GM21737 (cell line): ENCODE data around the gene CFAP92.

Experiments
- ATAC-seq: cut with Tn5 transposase; IDR thresholded peaks from one replicate; pipeline ENCODE4 v1.9.1; 2021; ENCODE audit warnings: mild to moderate bottlenecking, moderate library complexity; ENCODE audit not compliant: unreplicated experiment

The CFAP92 gene

DNA sequence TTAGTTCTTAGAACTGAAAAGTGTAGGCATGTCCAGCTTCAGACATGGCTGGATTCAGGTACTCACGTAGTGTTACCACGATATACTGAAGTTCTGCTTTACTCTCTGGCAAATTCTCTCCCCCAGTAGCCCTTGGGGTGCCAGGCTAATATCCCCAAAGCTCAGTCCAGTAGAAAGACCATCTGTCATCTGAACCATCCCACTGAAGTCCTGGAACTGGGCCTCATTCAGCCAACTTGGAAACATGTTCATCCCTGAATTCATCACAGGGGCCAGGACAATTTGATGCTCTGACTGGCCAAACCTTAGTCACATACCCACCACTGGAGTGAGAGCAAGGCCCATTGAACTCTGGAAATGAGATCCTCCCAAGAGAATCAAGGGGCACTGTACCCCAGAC lies 15.4 kb upstream of the CFAP92 start:
- no peak for ATAC-seq

DNA sequence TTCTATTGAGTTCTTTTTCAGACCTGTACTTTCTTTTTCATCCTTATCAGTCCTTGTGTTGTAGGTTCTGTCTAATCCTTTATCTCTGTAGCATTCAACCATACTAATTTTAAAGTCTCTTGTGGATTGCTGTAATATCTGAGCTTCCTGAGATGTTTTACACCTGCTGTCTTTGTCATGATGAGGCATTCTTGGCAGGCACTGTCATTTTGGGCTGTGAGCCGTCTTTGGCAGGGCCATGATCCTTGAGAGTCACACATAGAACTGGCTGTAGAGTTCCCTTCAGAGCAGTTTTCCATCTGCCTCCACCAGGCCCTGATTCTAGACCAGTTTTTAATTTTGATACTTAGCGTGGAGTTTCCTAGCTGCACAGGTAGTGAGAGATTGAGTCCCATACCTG lies 13.9 kb upstream of the CFAP92 start:
- ATAC-seq, result no peak

DNA sequence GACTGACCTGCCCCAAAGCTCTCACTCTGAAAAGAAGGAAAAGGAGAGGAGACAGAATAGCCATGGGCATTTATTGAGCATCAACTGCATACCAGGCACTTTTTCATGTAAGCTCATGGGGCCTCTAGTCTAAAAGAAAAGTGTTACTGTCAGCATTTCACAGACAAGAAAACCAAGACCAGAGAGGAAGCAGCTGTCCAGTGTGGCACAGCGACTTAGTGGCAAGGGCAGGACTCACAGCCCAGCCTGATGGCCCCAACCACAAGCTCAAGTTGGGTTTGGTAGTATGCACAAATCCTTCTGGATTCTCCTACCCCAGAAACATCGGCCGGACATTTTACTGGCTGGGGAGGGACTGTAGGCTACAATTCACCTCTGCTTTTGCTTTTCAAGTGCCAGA lies 13.0 kb upstream of the CFAP92 start:
- no peak for ATAC-seq

- ATAC-seq, result no peak
Measured at GRCh38 chr3:129005526-129006303, 11.8 kb upstream of the CFAP92 start.

GRCh38 chr3:129004639-129005295 lies 10.9 kb upstream of the CFAP92 start:
- no peak for ATAC-seq

- ATAC-seq, result no peak
Measured at GRCh38 chr3:129003578-129004112, 9.8 kb upstream of the CFAP92 start.

- ATAC-seq, result no peak
Measured at GRCh38 chr3:129002573-129003569, 9.0 kb upstream of the CFAP92 start.

- ATAC-seq, result no peak
Measured at GRCh38 chr3:129001806-129002572, 8.1 kb upstream of the CFAP92 start.

- no peak for ATAC-seq
Measured at GRCh38 chr3:129001101-129001805, 7.4 kb upstream of the CFAP92 start, which contains the start of gene EFCC1. Gene EFCC1, plus strand, starts transcription at chr3:129001304. Its CDS starts 325 bp downstream, at chr3:129001629.

- no peak for ATAC-seq
Measured at GRCh38 chr3:129000742-129001100, 6.8 kb upstream of the CFAP92 start.

- ATAC-seq, result no peak
Measured at GRCh38 chr3:128999102-128999501, 5.2 kb upstream of the CFAP92 start.

DNA sequence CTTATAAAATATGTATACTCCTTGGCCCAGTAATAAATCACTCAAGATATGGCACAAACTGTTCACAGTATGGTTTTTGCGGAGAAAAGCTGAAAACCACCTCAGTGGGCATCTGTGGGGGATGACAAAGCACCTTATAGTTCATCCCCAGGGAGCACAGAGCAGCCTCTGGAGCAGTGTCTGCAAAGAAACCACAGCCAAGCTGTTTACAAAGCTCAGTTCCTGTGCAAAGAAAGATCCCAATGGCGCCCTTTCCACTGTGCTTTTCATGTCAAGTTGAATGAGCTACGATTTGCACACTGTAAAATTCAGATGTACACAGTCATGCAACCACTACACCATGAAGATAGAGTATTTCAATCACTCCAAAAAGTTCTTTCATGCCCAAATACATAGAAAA lies 4.7 kb upstream of the CFAP92 start:
- ATAC-seq, result no peak

DNA sequence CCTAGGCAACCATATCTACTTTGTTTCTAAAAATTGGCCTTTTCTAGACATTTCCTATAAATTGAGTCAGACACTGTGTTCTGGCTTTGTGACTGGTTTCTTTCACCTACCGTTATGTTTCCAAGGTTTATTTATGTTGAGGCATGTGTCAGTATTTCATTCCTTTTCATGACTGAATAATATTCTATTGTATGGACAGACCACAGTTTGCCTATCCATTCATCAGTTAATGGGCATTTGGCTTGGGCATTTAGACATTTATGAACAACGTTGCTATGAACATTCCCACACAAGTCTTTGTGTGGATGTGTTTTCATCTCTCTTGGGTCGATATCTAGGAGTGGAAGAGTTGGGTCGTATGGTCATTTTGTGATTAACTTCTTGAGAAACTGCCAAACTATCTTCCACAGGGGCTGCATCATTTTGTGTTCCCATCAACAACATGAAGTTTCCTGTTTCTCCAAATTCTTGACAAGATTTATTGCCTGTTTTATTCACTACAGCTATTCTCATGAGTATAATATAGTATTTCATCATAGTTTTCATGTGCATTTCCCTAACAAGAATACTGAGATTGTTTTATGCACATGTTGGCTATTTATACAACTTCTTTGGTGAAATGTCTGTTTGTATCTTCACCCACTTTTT lies 3.7 kb upstream of the CFAP92 start:
- no peak for ATAC-seq

- no peak for ATAC-seq
Measured at GRCh38 chr3:128996726-128997125, 2.9 kb upstream of the CFAP92 start.

DNA sequence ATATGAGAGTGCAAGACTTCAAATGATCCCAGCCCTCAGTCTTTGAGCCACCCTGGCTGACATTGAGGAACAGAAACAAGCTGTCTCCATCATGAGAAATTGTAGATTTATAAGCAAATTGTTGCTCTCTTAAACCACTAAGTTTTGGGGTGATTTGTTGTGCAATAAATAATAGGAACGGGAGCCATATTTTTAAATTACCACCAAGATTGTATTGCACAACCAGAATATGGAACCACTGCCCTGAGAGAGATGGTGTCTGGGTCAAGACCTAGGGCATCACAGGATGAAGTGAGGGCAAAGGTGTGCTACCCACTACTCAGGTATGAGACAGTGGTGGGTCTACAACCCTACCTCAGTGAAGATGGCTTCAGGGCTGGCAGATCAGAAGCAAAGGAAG lies 2.3 kb upstream of the CFAP92 start:
- ATAC-seq, result no peak

DNA sequence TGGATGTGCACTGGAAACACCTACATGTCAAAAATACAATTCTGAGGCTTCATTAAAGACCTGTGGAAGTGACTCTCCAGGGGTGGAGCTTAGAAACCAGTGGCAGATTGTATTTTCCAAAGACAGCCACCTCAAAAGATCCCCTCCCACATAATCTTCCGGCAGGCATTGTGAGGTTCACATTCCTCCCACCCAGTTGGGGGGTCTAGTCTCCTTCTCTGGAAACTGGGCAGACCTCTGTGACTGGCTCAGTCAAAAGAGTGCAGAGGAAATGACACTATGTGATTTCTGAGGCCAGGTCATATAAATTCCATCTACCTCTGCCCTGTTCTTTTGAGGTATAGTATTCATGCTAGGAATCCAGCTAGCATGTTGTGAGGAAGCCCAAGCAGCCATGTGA lies 1.9 kb upstream of the CFAP92 start:
- no peak for ATAC-seq

DNA sequence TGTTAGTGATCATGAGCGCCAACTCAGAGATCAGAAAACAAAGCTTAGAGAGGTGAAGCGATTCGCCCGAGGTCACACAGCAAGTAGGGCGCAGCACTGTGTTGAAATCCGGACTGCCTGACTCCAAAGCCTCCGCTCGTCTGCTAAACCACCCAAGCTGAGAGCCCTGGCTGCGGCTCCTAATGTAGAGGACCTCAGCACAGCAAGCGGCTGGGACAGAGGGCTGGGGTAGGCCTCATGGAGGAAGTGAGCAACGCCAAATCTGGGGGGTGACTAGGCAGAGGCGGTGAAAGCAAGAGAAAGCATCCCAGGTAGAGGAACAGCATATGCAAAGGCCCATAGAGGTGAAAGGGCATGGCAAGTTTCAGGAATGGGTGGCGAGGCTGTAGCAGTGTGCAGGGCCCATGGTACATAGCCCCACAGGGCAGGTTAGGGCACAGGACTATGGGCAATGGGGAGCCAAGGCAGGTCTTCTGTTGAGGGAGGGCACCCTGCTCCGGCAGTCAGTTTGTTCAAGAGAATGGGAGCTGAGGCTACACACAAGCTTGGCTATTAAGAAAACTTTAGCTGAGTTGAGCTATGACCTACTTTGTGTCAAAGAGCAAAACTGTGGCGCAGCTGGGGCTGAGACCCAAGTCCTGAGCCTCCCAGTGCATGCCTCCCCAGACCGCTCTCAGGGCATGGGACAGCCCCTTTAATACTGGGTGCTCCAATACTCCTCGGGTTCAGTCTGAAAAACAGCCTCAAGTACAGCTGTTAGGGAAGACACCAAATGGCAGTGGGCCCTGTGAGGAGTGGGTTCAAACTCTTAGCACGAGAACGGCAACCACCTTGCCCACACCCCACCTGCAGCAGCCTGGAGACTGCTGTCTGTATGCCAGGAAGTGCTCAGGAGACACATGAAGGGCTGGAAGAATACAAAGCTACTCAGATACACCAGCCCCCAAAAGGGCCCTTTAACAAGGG lies 988 bp upstream of the CFAP92 start:
- no peak for ATAC-seq

DNA sequence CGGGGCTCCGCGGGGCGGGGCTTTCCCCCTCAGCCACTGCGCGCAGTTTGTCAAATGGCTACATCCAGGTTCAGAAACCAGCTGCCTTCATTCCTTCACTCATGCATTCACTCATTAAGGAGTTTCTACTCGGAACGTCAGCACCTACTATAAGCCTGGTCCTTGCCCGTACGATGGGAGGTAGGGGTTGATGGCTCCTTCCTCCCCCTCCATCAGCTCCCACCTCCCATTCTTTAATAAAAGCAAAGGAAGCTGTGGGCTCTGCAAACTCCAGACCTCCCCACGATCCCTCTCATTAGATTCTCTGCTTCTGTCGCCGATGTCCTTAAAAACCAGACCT lies 267 bp upstream of the CFAP92 start:
- ATAC-seq, result no peak
